ENCODE results near the gene VSTM2B. TPM values are rescaled to one million over a fixed set of nuclear protein-coding genes. Genes with fewer than 3 reads are reported as not detected.

VSTM2B gene
- total and polyA plus RNA-seq, 7 experiments from 2014 or later, result 0.24 TPM; not detected in 6

GRCh38 chr19:29529646-29530539, 4.1 kb downstream of the VSTM2B start:
- no peaks in the 10 kb centered on the region for H3K36me3 Mint-ChIP-seq
- Histone ChIP-seq H3K4me1 (ENCODE audit: control insufficient read depth in 2 of 2, insufficient read depth in 2 of 2, low read length in 2 of 2) (peaks cover 5 to 8% of the 10 kb centered on the region in 2 donors), H3K27ac (ENCODE audit: low read depth, low read length) (no peak overlapping the region), H3K9me3 (ENCODE audit: control insufficient read depth in 2 of 3, low read length in 3 of 3) (no peaks in the 10 kb centered on the region), H3K4me3 (ENCODE audit: low read length) (no peak overlapping the region), H3K36me3 (ENCODE audit: control insufficient read depth in 2 of 3, insufficient read depth in 3 of 3, low read length in 3 of 3) (no peaks in the 10 kb centered on the region), H3K27me3 (ENCODE audit: control insufficient read depth in 2 of 2, insufficient read depth in 2 of 2, low read length in 2 of 2) (peaks cover 4 to 12% of the 10 kb centered on the region in 2 donors)
- ATAC-seq (no peak), DNase-seq (no peak)
- H3K27ac Mint-ChIP-seq, result no peak overlapping the region
- peaks cover 49 to 59% (median 56%) of the 10 kb centered on the region in 5 donors for H3K27me3 Mint-ChIP-seq
- H3K9me3 Mint-ChIP-seq, result peaks cover 0 to 5% (median 0%) of the 10 kb centered on the region in 11 donors
- peaks cover 16 to 30% (median 22%) of the 10 kb centered on the region in 7 donors for H3K4me1 Mint-ChIP-seq
- H3K4me3 Mint-ChIP-seq, result peak overlapping the region in 8 of 10 donors; percentile 35 to 87 (median 48)
- POLR2A ChIA-PET, result no interaction called here
- CTCF ChIA-PET, result interaction anchor here (0.6 to 0.7 kb wide), 2 partner anchors 29 to 267 kb away, joined by 3 read pairs; no protein-coding TSS in a partner anchor
- intact Hi-C loops (cut with micrococcal nuclease), result loop anchor here in 1 of 2 donors (5.0 to 10.0 kb wide), 6 partner anchors 57 to 1822 kb away; partner anchors contain the start of gene C19orf12

- Mint-ChIP-seq H3K27me3 (peaks cover 50 to 64% (median 54%) of the 10 kb centered on the region in 5 donors), H3K27ac (no peak overlapping the region), H3K36me3 (no peaks in the 10 kb centered on the region), H3K9me3 (peaks cover 0 to 5% (median 0%) of the 10 kb centered on the region in 11 donors), H3K4me3 (peak overlapping the region in 3 of 10 donors; percentile 19 to 52 (median 33)), H3K4me1 (peaks cover 16 to 26% (median 21%) of the 10 kb centered on the region in 7 donors)
- CTCF ChIA-PET, result no interaction called here
- peaks cover 4 to 12% of the 10 kb centered on the region in 2 donors for H3K27me3 ChIP-seq (ENCODE audit: control insufficient read depth in 2 of 2, insufficient read depth in 2 of 2, low read length in 2 of 2)
- H3K4me1 ChIP-seq (ENCODE audit: control insufficient read depth in 2 of 2, insufficient read depth in 2 of 2, low read length in 2 of 2), result peaks cover 5 to 8% of the 10 kb centered on the region in 2 donors
- intact Hi-C loops (cut with micrococcal nuclease), result no loop called here
- ATAC-seq (no peak), DNase-seq (no peak)
- H3K9me3 ChIP-seq (ENCODE audit: control insufficient read depth in 2 of 3, low read length in 3 of 3), result no peaks in the 10 kb centered on the region
- no peak overlapping the region for H3K4me3 ChIP-seq (ENCODE audit: low read length)
- H3K27ac ChIP-seq (ENCODE audit: low read depth, low read length), result no peak overlapping the region
- no peaks in the 10 kb centered on the region for H3K36me3 ChIP-seq (ENCODE audit: control insufficient read depth in 2 of 3, insufficient read depth in 3 of 3, low read length in 3 of 3)
- POLR2A ChIA-PET, result no interaction called here
Measured at GRCh38 chr19:29530540-29531457, 5.0 kb downstream of the VSTM2B start.

GRCh38 chr19:29531458-29532025, 5.7 kb downstream of the VSTM2B start:
- ATAC-seq, result no peak
- peak overlapping the region in 2 of 10 donors; percentile 23 to 33 for H3K4me3 Mint-ChIP-seq
- CTCF ChIA-PET, result no interaction called here

GRCh38 chr19:29532097-29532496, 6.3 kb downstream of the VSTM2B start:
- Histone ChIP-seq H3K4me3 (ENCODE audit: low read length) (no peak overlapping the region), H3K27me3 (ENCODE audit: control insufficient read depth in 2 of 2, insufficient read depth in 2 of 2, low read length in 2 of 2) (peaks cover 2 to 12% of the 10 kb centered on the region in 2 donors), H3K36me3 (ENCODE audit: control insufficient read depth in 2 of 3, insufficient read depth in 3 of 3, low read length in 3 of 3) (no peaks in the 10 kb centered on the region), H3K4me1 (ENCODE audit: control insufficient read depth in 2 of 2, insufficient read depth in 2 of 2, low read length in 2 of 2) (peaks cover 5 to 8% of the 10 kb centered on the region in 2 donors), H3K27ac (ENCODE audit: low read depth, low read length) (no peak overlapping the region), H3K9me3 (ENCODE audit: control insufficient read depth in 2 of 3, low read length in 3 of 3) (no peaks in the 10 kb centered on the region)
- CTCF ChIA-PET, result no interaction called here
- H3K27me3 Mint-ChIP-seq, result peaks cover 49 to 67% (median 55%) of the 10 kb centered on the region in 5 donors
- POLR2A ChIA-PET, result no interaction called here
- no peak overlapping the region for H3K4me3 Mint-ChIP-seq
- H3K27ac Mint-ChIP-seq, result no peak overlapping the region
- H3K4me1 Mint-ChIP-seq, result peaks cover 16 to 25% (median 19%) of the 10 kb centered on the region in 7 donors
- intact Hi-C loops (cut with micrococcal nuclease), result no loop called here
- no peaks in the 10 kb centered on the region for H3K36me3 Mint-ChIP-seq
- ATAC-seq (no peak), DNase-seq (no peak)
- H3K9me3 Mint-ChIP-seq, result peaks cover 0 to 5% (median 0%) of the 10 kb centered on the region in 11 donors

More at GRCh38 chr19:29531458-29532025, 5.7 kb downstream of the VSTM2B start:
- Histone ChIP-seq H3K9me3 (ENCODE audit: control insufficient read depth in 2 of 3, low read length in 3 of 3) (no peaks in the 10 kb centered on the region), H3K27me3 (ENCODE audit: control insufficient read depth in 2 of 2, insufficient read depth in 2 of 2, low read length in 2 of 2) (peaks cover 4 to 12% of the 10 kb centered on the region in 2 donors), H3K36me3 (ENCODE audit: control insufficient read depth in 2 of 3, insufficient read depth in 3 of 3, low read length in 3 of 3) (no peaks in the 10 kb centered on the region), H3K4me1 (ENCODE audit: control insufficient read depth in 2 of 2, insufficient read depth in 2 of 2, low read length in 2 of 2) (peaks cover 5 to 8% of the 10 kb centered on the region in 2 donors), H3K4me3 (ENCODE audit: low read length) (no peak overlapping the region), H3K27ac (ENCODE audit: low read depth, low read length) (no peak overlapping the region)
- Mint-ChIP-seq H3K27me3 (peaks cover 50 to 67% (median 55%) of the 10 kb centered on the region in 5 donors), H3K27ac (no peak overlapping the region), H3K4me1 (peaks cover 16 to 26% (median 21%) of the 10 kb centered on the region in 7 donors), H3K36me3 (no peaks in the 10 kb centered on the region), H3K9me3 (peaks cover 0 to 5% (median 0%) of the 10 kb centered on the region in 11 donors)
- DNase-seq, result no peak
- POLR2A ChIA-PET, result no interaction called here
- intact Hi-C loops (cut with micrococcal nuclease), result no loop called here

- ATAC-seq (no peak), DNase-seq (no peak)
- Mint-ChIP-seq H3K9me3 (peaks cover 0 to 5% (median 0%) of the 10 kb centered on the region in 11 donors), H3K36me3 (no peaks in the 10 kb centered on the region), H3K27me3 (peaks cover 42 to 62% (median 50%) of the 10 kb centered on the region in 5 donors), H3K27ac (no peak overlapping the region), H3K4me3 (no peak overlapping the region), H3K4me1 (peaks cover 7 to 17% (median 13%) of the 10 kb centered on the region in 7 donors)
- Histone ChIP-seq H3K27ac (ENCODE audit: low read depth, low read length) (no peak overlapping the region), H3K27me3 (ENCODE audit: control insufficient read depth in 2 of 2, insufficient read depth in 2 of 2, low read length in 2 of 2) (peaks cover 0 to 6% of the 10 kb centered on the region in 2 donors), H3K36me3 (ENCODE audit: control insufficient read depth in 2 of 3, insufficient read depth in 3 of 3, low read length in 3 of 3) (no peaks in the 10 kb centered on the region), H3K9me3 (ENCODE audit: control insufficient read depth in 2 of 3, low read length in 3 of 3) (no peaks in the 10 kb centered on the region), H3K4me1 (ENCODE audit: control insufficient read depth in 2 of 2, insufficient read depth in 2 of 2, low read length in 2 of 2) (peaks cover 1 to 3% of the 10 kb centered on the region in 2 donors), H3K4me3 (ENCODE audit: low read length) (no peak overlapping the region)
- ChIA-PET POLR2A (no interaction called here), CTCF (no interaction called here)
- intact Hi-C loops (cut with micrococcal nuclease), result no loop called here
Measured at GRCh38 chr19:29532956-29533355, 7.2 kb downstream of the VSTM2B start.

Measured in naive thymus-derived CD4-positive, alpha-beta T cell (primary cell).